Ovary (tissue), 3 donors: Measurements from ENCODE around the gene LIN37.

ENCODE experiments used
- CTCF ChIP-seq, 3 donors: fragments of 450-650 bp in 2 of 3; fragments of 200-600 bp in 1 of 3; IDR thresholded peaks; one replicate each; pipeline versions ENCODE4 v1.5.1 to v1.8.0; 2016 to 2022; ENCODE audit warnings: antibody characterized with exemption in 3 of 3, mild to moderate bottlenecking in 1 of 3
- POLR2A ChIP-seq: fragments of 450-650 bp; IDR thresholded peaks from one replicate; pipeline ENCODE4 v1.6.1; 2017; ENCODE audit warnings: antibody characterized with exemption, mild to moderate bottlenecking, moderate library complexity
- donor health status: DM: no; HTN: no; CAD: no.

DNA sequence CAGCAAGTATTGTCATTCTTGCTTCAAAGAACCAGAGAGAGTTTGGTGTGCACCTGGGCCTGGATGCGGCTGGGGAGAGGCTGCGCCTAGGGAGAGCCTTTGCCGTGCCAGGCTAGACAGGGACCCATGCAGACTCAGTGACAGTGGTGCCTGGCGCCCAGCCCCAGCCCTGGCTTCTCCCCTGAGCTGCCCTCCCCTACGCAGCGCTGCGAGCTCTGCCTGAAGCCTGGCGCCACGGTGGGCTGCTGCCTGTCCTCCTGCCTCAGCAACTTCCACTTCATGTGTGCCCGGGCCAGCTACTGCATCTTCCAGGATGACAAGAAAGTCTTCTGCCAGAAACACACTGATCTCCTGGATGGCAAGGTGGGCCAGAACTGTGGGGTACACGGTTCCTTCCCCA lies 18.6 kb upstream of the LIN37 start:
- TF ChIP-seq CTCF (IDR thresholded peaks at IDR 0.05) (no peak), POLR2A (no peak)
